ENCODE measurements around the gene NEDD4L. TPM values are rescaled to one million over a fixed set of nuclear protein-coding genes. Genes with fewer than 3 reads are reported as not detected.
A peak's percentile ranks its signal among the peaks of the same experiment; 100 is the strongest.
"Not testable (repeated sequence)": the region's sequence is repeated elsewhere in the genome, so short reads cannot be mapped to it uniquely, and the experiment has no call there.

The NEDD4L gene
- total RNA-seq, 8 experiments from 2014 or later = 51.2 to 394 (median 65.0) TPM

DNA sequence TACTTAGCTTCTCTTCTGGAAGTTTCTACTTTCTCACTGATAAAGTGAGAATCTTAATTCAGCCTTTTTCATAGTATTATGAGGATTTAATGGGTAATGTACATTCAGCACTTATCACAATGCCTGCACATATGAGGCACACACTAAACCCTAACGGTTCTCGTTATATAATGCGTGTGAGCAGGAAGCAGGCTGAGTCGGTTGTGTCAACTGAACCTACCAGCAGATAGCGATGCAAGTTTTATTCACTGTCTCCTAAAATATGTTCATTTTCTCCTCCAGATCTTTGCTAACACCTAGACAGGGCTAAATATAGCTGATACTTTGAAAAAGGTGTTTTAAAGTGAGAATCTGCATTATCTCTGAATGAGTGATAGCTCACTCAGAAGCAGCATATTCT lies 383.3 kb downstream of the NEDD4L start:
- 73 to 100% (median 96%) methylated on average over 2 to 5 of the region's 5 CpGs; no CpG with 5 or more reads in 2 of the 10 experiments for WGBS, 10 experiments
- Histone ChIP-seq H3K27ac (no peak overlapping the region), H3K4me3 (no peak overlapping the region), H3K4me1 (replicated peaks in 1 of 2) (no peaks in the 10 kb centered on the region)
- in situ Hi-C loops (cut with MboI; ENCODE audit: low pct_unique_long_range_greater_than_20kb in 2 of 9, low sequenced_read_pairs in 9 of 9, unreplicated experiment in 9 of 9) = no loop called here
- no peak for ATAC-seq (replicated peaks in 6 of 8)

DNA sequence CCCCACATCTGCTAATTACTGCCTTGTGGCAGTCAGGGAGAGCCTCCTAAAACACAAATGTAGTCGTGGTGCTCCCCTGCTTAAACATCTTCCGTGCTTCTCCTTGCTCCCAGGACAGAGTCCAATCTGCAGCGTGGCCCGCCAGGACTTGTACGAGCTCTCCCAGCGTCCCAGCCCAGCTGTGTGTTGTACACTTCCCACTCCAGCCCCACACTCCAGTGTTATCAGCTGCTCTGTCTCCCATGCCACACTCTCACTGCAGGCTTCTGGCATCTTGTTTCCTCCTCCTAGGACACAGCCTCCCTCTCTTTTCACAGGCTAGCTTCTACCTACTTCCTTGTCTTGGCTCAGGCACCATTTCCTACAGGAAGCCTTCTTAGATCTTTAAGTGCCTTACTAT lies 385.4 kb downstream of the NEDD4L start:
- no peaks in the 10 kb centered on the region for H3K4me1 ChIP-seq (replicated peaks in 1 of 2)
- WGBS, 10 experiments = 90 to 100% (median 94%) methylated on average over 1 to 5 of the region's 6 CpGs; no CpG with 5 or more reads in 6 of the 10 experiments
- in situ Hi-C loops (cut with MboI; ENCODE audit: low pct_unique_long_range_greater_than_20kb in 2 of 9, low sequenced_read_pairs in 9 of 9, unreplicated experiment in 9 of 9) = no loop called here
- peak in 1 of 8 experiments; percentile 12 for ATAC-seq (replicated peaks in 6 of 8)
- H3K4me3 ChIP-seq = no peak overlapping the region
- no peak overlapping the region for H3K27ac ChIP-seq

DNA sequence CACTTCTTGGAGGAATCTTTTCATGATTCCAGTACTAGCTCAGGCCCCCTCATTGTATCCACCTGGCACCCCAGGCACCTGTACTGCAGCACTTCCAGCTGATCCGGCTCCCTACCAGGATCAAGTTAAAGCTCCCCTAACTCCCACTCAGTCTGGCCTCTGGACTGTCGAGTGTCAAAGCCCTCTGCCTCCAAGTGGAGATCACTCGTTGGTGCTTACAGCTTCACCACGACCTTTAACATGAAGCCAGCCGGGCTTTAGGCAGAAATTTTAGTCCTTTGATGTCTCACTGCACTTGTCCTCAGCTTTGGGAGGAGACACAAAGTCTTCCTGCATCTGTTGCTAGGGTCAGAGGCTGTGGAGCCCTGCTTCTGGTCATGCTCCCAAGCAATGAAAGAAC lies 387.2 kb downstream of the NEDD4L start:
- Histone ChIP-seq H3K4me3 (no peak overlapping the region), H3K4me1 (replicated peaks in 1 of 2) (no peaks in the 10 kb centered on the region), H3K27ac (no peak overlapping the region)
- no peak for ATAC-seq (replicated peaks in 6 of 8)
- WGBS, 10 experiments = 20 to 83% (median 63%) methylated on average over 1 to 5 of the region's 5 CpGs; no CpG with 5 or more reads in 3 of the 10 experiments
- in situ Hi-C loops (cut with MboI; ENCODE audit: low pct_unique_long_range_greater_than_20kb in 2 of 9, low sequenced_read_pairs in 9 of 9, unreplicated experiment in 9 of 9) = no loop called here

DNA sequence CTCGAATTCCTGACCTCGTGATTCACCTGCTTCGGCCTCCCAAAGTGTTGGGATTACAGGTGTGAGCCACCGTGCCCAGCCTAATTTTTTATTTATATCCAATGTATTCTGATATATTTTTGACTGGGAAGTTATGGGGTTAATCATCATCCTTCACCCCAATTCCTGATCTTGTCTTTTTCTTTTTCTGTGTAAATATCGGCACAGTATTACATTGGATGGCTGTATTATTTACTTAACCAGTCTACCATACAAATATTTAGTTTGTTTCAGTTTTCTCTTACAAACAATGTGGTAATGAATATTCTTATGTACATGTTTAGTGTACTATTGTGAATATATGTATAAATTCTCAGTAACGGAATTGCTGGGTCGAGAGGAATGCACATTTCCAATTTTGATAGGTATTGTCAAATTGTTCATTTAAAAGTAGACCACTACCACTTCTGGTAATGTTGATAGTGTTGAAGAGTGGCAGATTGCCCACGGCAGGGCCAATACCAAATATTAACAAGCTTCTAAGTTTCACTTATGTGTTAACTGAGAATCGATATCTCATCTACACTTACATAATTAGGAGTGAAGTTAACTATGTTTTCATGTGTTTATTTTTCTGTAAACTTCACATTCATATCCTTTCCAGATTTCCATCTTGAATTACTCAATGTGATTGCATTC lies 388.2 kb downstream of the NEDD4L start:
- 61 to 100% (median 91%) methylated on average over 1 to 9 of the region's 9 CpGs for WGBS, 10 experiments
- peak in 1 of 8 experiments; percentile 29 for ATAC-seq (replicated peaks in 6 of 8)

DNA sequence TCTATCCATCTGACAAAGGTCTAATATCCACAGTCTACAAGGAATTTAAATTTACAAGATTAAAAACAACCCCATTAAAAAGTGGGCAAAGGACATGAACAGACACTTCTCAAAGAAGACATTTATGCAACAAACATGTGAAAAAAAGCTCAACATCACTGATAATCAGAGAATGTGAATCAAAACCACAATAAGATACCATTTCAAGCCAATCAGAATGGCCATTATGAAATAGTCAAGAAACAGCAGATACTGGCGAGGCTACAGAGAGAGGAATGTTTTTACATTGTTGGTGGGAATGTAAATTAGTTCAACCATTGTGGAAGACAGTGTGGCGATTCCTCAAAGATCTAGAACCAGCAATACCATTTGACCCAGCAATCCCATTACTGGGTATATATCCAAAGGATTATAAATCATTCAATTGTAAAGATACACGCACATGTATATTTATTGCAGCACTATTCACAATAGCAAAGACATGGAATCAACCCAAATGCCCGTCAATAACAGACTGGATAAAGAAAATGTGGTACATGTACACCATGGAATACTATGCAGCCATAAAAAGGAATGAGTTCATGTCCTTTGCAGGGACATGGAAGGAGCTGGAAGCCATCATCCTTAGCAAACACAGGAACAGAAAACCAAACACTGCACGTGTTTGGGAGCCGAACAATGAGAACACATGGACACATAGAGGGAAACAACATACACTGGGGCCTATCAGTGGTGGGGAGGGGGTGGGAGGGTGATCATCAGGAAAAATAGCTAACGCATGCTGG lies 391.4 kb downstream of the NEDD4L start:
- 48 to 100% (median 85%) methylated on average over 1 to 6 of the region's 7 CpGs for WGBS, 10 experiments
- H3K4me1 ChIP-seq (replicated peaks in 1 of 2); H3K4me3 ChIP-seq; H3K27ac ChIP-seq; ATAC-seq (replicated peaks in 6 of 8); in situ Hi-C loops (cut with MboI; ENCODE audit: low pct_unique_long_range_greater_than_20kb in 2 of 9, low sequenced_read_pairs in 9 of 9, unreplicated experiment in 9 of 9): not testable (repeated sequence)

More for the DNA sequence above, 388.2 kb downstream of the NEDD4L start:
- in situ Hi-C loops (cut with MboI; ENCODE audit: low pct_unique_long_range_greater_than_20kb in 2 of 9, low sequenced_read_pairs in 9 of 9, unreplicated experiment in 9 of 9) = no loop called here
- H3K27ac ChIP-seq = no peak overlapping the region
- H3K4me3 ChIP-seq = no peak overlapping the region
- H3K4me1 ChIP-seq (replicated peaks in 1 of 2) = no peaks in the 10 kb centered on the region

DNA sequence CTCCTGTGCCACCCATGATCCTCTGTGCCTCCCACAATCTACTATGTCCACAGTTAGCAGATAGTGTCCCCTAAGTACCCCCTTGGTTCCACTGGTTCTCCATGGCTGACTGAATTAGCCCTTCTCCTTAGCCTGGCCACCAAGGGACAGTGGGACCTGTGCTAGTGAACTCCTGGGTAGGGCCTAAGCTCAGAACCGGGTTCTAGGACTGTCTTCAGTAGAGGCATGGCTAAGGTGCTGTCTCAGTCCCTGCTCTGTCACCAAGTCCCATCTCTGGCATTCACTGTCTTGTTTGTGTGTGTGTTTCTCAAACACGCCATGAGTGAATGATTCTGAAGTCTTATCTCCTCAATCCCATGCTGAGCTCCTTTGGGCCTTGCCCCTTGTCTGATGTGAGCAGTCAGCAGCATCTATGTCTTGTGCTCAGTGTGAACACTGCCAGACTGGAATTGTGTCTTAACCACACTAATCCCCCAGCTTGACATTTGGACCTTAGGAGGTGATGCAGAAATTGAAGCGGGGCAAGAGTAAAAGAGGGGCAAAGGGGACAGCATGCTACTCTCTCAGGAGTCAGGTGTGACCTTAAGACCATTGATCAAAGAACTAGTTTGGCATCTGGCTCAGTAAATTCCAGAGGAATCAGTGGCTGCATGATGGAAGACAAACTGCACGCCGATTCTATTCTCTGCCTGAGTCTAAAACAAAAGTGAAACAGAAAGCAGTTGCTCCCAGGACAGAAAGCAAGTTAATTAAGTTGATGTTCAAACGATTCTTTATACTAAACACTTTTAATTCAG lies 394.3 kb downstream of the NEDD4L start:
- in situ Hi-C loops (cut with MboI; ENCODE audit: low pct_unique_long_range_greater_than_20kb in 2 of 9, low sequenced_read_pairs in 9 of 9, unreplicated experiment in 9 of 9) = no loop called here
- ATAC-seq (replicated peaks in 6 of 8) = peak in 2 of 8 experiments; percentile 81 to 90
- 12 to 88% (median 69%) methylated on average over 3 to 5 of the region's 6 CpGs; no CpG with 5 or more reads in 1 of the 10 experiments for WGBS, 10 experiments

DNA sequence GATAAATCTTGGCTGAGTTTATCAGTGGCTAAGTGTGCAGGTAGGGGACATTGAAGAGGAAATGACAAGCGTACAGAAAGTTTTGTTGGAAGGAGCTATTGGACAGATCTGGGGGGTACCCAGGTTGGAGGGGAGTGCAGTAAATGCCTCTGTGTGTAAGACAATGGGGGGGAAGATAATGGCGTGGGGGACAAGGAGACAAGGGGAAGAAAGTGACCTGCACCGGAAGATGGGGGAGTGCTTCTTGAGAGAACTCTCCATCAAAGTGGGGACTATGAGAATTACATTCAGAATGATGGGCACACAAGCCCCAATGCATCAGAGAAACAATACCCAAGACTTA lies 394.9 kb downstream of the NEDD4L start:
- peak in 1 of 8 experiments; percentile 64 for ATAC-seq (replicated peaks in 6 of 8)
- H3K27ac ChIP-seq = no peak overlapping the region
- H3K4me1 ChIP-seq (replicated peaks in 1 of 2) = peaks cover 0 to 4% of the 10 kb centered on the region in 2 donors
- no peak overlapping the region for H3K4me3 ChIP-seq
- in situ Hi-C loops (cut with MboI; ENCODE audit: low pct_unique_long_range_greater_than_20kb in 2 of 9, low sequenced_read_pairs in 9 of 9, unreplicated experiment in 9 of 9) = no loop called here
- WGBS, 10 experiments = 75 to 100% (median 86%) methylated on average over 1 to 3 of the region's 3 CpGs; no CpG with 5 or more reads in 3 of the 10 experiments

More for the DNA sequence above, 394.3 kb downstream of the NEDD4L start:
- H3K4me1 ChIP-seq (replicated peaks in 1 of 2) = no peaks in the 10 kb centered on the region
- no peak overlapping the region for H3K4me3 ChIP-seq
- H3K27ac ChIP-seq = no peak overlapping the region

DNA sequence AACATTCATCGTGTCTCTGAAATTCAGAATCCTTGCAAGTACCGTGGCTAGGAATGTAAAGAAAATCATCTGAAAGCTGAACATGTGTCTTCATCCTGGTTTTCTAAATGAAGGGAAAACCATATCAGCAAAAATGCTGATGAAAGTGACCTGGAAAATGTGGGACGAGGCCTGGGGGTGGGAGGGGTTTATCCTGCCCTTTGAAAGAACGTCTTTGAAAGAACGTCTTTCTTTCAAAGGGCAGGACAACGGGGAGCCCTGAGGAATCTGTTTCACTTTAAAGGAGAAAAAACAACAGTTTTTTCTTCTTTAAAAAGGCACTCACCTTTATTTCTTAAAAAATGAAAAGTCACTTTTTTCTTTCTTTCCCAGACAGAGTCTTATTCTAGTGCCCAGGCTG lies 399.6 kb downstream of the NEDD4L start:
- peaks cover 19 to 22% of the 10 kb centered on the region in 2 donors for H3K4me1 ChIP-seq (replicated peaks in 1 of 2)
- WGBS, 10 experiments = 6 to 100% (median 25%) methylated on average over 1 to 5 of the region's 6 CpGs
- H3K4me3 ChIP-seq = no peak overlapping the region
- in situ Hi-C loops (cut with MboI; ENCODE audit: low pct_unique_long_range_greater_than_20kb in 2 of 9, low sequenced_read_pairs in 9 of 9, unreplicated experiment in 9 of 9) = no loop called here
- no peak overlapping the region for H3K27ac ChIP-seq
- ATAC-seq (replicated peaks in 6 of 8) = no peak

DNA sequence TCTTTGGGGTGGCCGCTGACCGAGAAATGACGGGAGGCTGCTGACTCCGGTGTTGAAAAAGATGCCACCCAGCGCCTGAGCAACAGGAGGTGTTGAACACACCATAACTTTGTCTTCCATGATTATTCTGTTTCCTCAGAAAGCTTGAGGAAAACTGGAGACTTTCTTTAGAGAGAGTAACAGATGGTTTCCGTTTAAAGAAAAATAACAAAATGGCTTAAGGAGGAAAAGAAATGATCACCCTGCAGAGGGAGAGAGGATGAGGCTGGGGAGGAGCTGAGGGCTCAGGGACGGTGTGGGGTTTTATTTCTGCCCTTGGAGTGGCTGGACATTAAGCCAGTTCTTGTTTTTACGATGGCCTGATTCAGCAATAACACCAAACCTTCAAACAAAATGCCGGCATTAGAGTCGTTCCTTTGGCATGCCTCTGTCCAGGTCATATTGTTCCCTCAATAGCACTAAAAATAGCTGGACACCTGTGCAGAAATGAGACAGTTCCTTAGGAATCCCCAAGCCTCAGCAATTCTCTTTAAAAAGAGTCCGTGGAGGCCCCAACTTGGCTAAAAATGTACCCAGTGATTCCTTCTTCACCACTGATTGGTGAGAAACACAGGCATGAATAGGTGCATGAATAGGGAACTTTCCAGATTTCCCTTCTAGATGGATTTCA lies 402.5 kb downstream of the NEDD4L start:
- Histone ChIP-seq H3K4me1 (replicated peaks in 1 of 2) (peaks cover 19 to 22% of the 10 kb centered on the region in 2 donors), H3K27ac (no peak overlapping the region), H3K4me3 (no peak overlapping the region)
- 14 to 100% (median 83%) methylated on average over 1 to 9 of the region's 11 CpGs for WGBS, 10 experiments
- in situ Hi-C loops (cut with MboI; ENCODE audit: low pct_unique_long_range_greater_than_20kb in 2 of 9, low sequenced_read_pairs in 9 of 9, unreplicated experiment in 9 of 9) = no loop called here
- no peak for ATAC-seq (replicated peaks in 6 of 8)

DNA sequence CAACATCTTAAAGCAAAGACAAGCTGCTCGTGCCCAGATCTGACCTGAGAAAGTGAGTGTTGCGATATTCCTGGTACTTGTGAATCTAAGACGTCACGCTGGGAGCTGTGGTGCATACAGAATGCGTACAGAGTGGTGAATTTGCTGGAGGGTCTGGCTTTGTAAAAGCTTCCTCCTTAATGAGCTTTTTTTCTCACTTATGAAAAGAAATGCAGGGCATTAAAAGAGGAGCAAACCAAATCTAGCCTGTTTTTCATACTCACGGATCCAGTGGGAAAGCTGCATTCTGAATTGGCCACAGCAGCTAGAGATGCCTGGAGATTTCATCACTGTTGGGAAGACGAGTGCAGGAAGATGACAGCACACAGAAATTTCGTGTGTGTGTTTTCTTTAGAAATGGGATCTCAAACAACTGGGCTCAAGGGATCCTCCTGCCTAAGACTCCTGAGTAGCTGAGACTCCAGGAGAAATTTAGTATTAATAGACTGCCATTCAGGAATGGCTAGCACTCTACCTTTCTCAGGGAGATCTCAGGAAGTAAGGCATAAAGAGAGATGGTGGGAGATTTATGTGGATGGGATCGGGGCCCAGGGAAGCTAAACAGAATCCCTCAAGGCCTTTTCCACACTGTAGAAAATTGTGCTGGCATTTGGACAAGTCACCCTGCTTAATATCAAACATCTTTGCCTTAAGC lies 403.5 kb downstream of the NEDD4L start:
- Histone ChIP-seq H3K27ac (peak overlapping the region; percentile 7 to 42), H3K4me3 (peak overlapping the region in 2 of 5 donors; percentile 2 to 8), H3K4me1 (replicated peaks in 1 of 2) (peaks cover 19 to 22% of the 10 kb centered on the region in 2 donors)
- in situ Hi-C loops (cut with MboI; ENCODE audit: low pct_unique_long_range_greater_than_20kb in 2 of 9, low sequenced_read_pairs in 9 of 9, unreplicated experiment in 9 of 9) = no loop called here
- ATAC-seq (replicated peaks in 6 of 8) = peak in 6 of 8 experiments; percentile 23 to 92 (median 86)
- 15 to 60% (median 29%) methylated on average over 1 to 9 of the region's 9 CpGs; no CpG with 5 or more reads in 3 of the 10 experiments for WGBS, 10 experiments

DNA sequence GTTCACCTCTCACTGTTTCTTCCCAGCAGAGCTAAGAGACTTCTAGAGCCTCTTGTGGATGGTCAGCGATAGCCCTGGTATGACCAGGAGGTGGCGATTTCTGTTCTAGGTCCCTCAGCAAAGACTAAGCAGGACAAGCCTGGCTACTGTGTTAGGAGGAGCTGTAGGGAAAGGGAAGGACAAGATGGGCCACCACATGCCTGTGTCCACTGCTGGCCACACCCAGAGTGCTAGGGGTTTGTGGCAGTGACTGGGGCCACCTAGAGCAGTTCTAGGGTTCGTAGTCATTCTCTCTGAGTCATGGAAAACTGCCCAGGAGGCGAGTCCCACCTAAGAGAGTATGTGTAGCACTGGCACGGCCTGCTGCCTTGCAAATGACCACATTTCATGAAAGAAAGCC lies 405.4 kb downstream of the NEDD4L start:
- WGBS, 10 experiments = 20 to 83% (median 60%) methylated on average over 1 to 2 of the region's 5 CpGs; no CpG with 5 or more reads in 3 of the 10 experiments
- H3K27ac ChIP-seq = no peak overlapping the region

More for the DNA sequence above, 405.4 kb downstream of the NEDD4L start:
- in situ Hi-C loops (cut with MboI; ENCODE audit: low pct_unique_long_range_greater_than_20kb in 2 of 9, low sequenced_read_pairs in 9 of 9, unreplicated experiment in 9 of 9) = no loop called here
- ATAC-seq (replicated peaks in 6 of 8) = peak in 4 of 8 experiments; percentile 15 to 97 (median 62)
- H3K4me3 ChIP-seq = no peak overlapping the region
- H3K4me1 ChIP-seq (replicated peaks in 1 of 2) = peaks cover 18 to 27% of the 10 kb centered on the region in 2 donors
